Effector CD8-positive, alpha-beta T cell (primary cell): ENCODE measurements around the gene ILRUN.
"Not testable (repeated sequence)": the region's sequence is repeated elsewhere in the genome, so short reads cannot be mapped to it uniquely, and the experiment has no call there.

ENCODE experiments used
- DNase-seq: peaks from one replicate; lab custom pipeline; 2025; lab: John Stamatoyannopoulos, UW

ILRUN gene

GRCh38 chr6:34697904-34698559 lies 1.5 kb upstream of the ILRUN start:
- no peak for DNase-seq

- no peak for DNase-seq
Measured at GRCh38 chr6:34697544-34697836, 923 bp upstream of the ILRUN start.

GRCh38 chr6:34696189-34696738 lies 303 bp downstream of the ILRUN start:
- no peak for DNase-seq

- DNase-seq: no peak
Measured at GRCh38 chr6:34695729-34696188, 808 bp downstream of the ILRUN start.

- no peak for DNase-seq
Measured at GRCh38 chr6:34692280-34692679, 4.3 kb downstream of the ILRUN start.

- no peak for DNase-seq
Measured at GRCh38 chr6:34689742-34690141, 6.8 kb downstream of the ILRUN start.

- DNase-seq: no peak
Measured at GRCh38 chr6:34688956-34689355, 7.6 kb downstream of the ILRUN start.

- no peak for DNase-seq
Measured at GRCh38 chr6:34684919-34685318, 11.6 kb downstream of the ILRUN start.

GRCh38 chr6:34684364-34684763 lies 12.2 kb downstream of the ILRUN start:
- DNase-seq: no peak

GRCh38 chr6:34680802-34681515 lies 15.6 kb downstream of the ILRUN start:
- DNase-seq: no peak

GRCh38 chr6:34680313-34680712 lies 16.3 kb downstream of the ILRUN start:
- DNase-seq: not testable (repeated sequence)

GRCh38 chr6:34679552-34680253 lies 16.9 kb downstream of the ILRUN start:
- no peak for DNase-seq

- no peak for DNase-seq
Measured at GRCh38 chr6:34676140-34676539, 20.4 kb downstream of the ILRUN start.

GRCh38 chr6:34674930-34675329 lies 21.6 kb downstream of the ILRUN start:
- not testable (repeated sequence) for DNase-seq

GRCh38 chr6:34674268-34674639 lies 22.3 kb downstream of the ILRUN start:
- no peak for DNase-seq

- DNase-seq: no peak
Measured at GRCh38 chr6:34673064-34673463, 23.5 kb downstream of the ILRUN start.

GRCh38 chr6:34672657-34673043 lies 23.9 kb downstream of the ILRUN start:
- no peak for DNase-seq

GRCh38 chr6:34671801-34672656 lies 24.5 kb downstream of the ILRUN start:
- peak; percentile 43 for DNase-seq

GRCh38 chr6:34671367-34671766 lies 25.2 kb downstream of the ILRUN start:
- no peak for DNase-seq

- not testable (repeated sequence) for DNase-seq
Measured at GRCh38 chr6:34668799-34669198, 27.8 kb downstream of the ILRUN start.

GRCh38 chr6:34667481-34668238 lies 28.9 kb downstream of the ILRUN start:
- DNase-seq: no peak
